Neutrophil (primary cell): Measurements from ENCODE around the gene SOBP.

ENCODE experiments used
- H3K27ac ChIP-seq: fragments of 200-600 bp; sonication (generic); 2 replicates; pipeline ENCODE4 v1.5.1; 2016; ENCODE audit warnings: mild to moderate bottlenecking, moderate library complexity
- H3K27me3 ChIP-seq: fragments of 200-600 bp; sonication (generic); 2 replicates; pipeline ENCODE4 v1.6.0; 2016; ENCODE audit warnings: mild to moderate bottlenecking
- H3K36me3 ChIP-seq: fragments of 200-600 bp; sonication (generic); 2 replicates; pipeline ENCODE4 v1.5.1; 2017
- H3K4me1 ChIP-seq, 2 experiments: fragments of 200-600 bp in 1 of 2; sonication (generic) in 1 of 2; 1 replicate in 1 of 2; 2 replicates in 1 of 2; pipeline versions ENCODE4 v1.5.1 to v1.6.1; 2013 to 2016; ENCODE audit warnings: low read depth in 1 of 2, low read length in 1 of 2, mild to moderate bottlenecking in 1 of 2, moderate library complexity in 1 of 2; ENCODE audit not compliant: control insufficient read depth in 1 of 2, insufficient read depth in 1 of 2
- H3K4me3 ChIP-seq, 2 experiments: fragments of 200-600 bp in 1 of 2; sonication (generic) in 1 of 2; 1 replicate in 1 of 2; 2 replicates in 1 of 2; pipeline ENCODE4 v1.5.1; 2013 to 2016; ENCODE audit warnings: low read depth in 1 of 2, low read length in 1 of 2, mild to moderate bottlenecking in 1 of 2, moderate library complexity in 1 of 2
- H3K9me3 ChIP-seq: fragments of 200-600 bp; sonication (generic); 2 replicates; pipeline ENCODE4 v1.5.1; 2016
- CTCF ChIP-seq: fragments of 200-600 bp; sonication (generic); IDR thresholded peaks from 2 replicates; pipeline ENCODE4 v1.5.1; 2016; ENCODE audit warnings: antibody characterized with exemption

Gene SOBP

GRCh38 chr6:107666084-107666980, 176.4 kb downstream of the SOBP start:
- H3K4me3 ChIP-seq, result no peak overlapping the region
- no peak overlapping the region for H3K27ac ChIP-seq
- no peaks in the 10 kb centered on the region for H3K9me3 ChIP-seq
- TF ChIP-seq CTCF, result no peak
- H3K27me3 ChIP-seq, result peaks cover 60% of the 10 kb centered on the region
- H3K4me1 ChIP-seq, result peaks cover 8 to 10% of the 10 kb centered on the region in 2 experiments
- no peaks in the 10 kb centered on the region for H3K36me3 ChIP-seq

DNA sequence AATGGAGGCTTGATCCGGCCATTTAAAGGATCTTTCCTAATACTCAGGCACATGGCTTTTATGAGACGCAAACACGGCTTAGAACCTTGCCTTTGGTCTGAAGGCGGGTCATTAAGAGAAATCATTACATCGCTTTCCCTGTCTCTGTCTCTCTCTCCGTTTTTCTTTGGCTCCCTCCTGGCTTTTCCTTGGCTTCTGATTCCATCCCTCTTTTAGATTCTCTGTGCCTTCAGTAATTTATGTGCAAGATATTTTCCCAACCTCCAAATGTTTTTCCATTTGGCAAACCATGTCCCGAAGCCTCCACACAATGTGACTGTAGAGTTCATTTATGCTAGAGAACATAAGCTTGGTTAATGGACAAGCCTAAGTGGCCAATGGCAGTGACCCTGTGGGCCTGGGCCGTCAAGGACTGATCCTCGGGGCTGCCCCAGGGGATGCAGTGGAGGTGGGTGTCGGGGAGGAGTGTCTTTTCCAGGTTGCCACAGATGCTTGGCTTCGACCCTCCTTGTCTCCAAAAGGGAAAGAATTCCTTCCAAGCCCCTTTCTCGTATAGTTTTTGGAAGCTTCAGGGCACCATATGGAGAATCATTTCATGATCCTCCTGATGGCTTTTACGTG, 177.2 kb downstream of the SOBP start:
- Histone ChIP-seq H3K4me3 (no peak overlapping the region), H3K27me3 (peaks cover 52% of the 10 kb centered on the region), H3K9me3 (no peaks in the 10 kb centered on the region), H3K36me3 (no peaks in the 10 kb centered on the region), H3K27ac (no peak overlapping the region), H3K4me1 (peaks cover 12 to 14% of the 10 kb centered on the region in 2 experiments)
- TF ChIP-seq CTCF, result no peak

DNA sequence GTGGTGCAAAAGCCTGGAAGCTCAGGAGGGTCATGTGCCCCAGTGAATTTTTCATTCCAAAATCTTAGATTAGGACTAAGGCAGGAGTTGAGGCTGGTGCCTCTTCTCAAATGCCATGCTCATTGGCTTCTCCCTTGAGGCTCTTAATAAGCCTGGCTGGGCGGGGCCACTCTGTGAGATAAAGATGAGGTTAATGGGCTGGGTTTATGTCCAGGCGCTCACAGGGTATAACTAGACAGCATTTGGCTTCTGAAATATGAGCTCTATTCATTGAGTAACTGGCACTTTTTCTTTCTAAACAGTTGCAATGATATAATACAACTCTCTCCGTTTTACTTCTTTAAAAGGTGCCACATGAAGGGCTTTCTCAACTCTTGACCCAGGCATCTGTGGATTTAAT, 177.9 kb downstream of the SOBP start:
- Histone ChIP-seq H3K27ac (no peak overlapping the region), H3K27me3 (peaks cover 45% of the 10 kb centered on the region), H3K4me3 (no peak overlapping the region), H3K9me3 (no peaks in the 10 kb centered on the region), H3K36me3 (no peaks in the 10 kb centered on the region), H3K4me1 (peaks cover 12 to 14% of the 10 kb centered on the region in 2 experiments)
- no peak for TF ChIP-seq CTCF

DNA sequence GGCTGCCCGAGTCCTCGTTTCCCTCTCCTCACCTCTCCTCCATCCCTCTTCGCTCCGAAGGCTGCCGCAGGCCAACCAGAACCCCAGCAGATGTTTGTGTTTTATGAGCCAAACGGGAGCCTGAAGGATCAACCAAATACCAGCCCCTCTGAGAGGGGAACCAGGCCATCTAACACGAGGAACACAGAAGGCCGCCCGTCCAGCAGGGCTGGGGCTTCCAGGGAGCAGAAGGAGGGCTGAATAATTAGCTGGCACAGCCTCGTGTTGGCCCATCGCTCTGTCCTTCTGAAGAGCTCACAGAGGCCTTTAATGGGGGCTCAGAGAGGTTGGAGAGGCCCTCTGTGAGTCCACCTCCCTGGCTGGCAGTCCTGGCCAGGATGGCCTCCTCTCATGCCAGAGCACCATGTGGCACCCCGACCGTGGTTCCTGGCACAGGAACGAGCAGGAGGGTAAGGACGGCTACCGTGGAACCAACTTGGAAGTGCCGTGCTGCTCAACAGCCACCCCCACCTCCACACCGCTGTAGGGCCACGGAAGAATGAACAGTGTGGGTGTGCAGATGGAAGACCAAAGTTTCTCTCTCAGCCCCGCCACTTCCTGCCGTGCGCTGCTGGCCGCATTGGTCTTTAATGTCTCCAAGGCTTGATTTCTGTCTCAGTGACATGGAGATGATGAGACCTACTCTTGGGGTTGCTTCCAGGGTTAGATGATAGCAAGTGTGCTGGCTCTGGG, 179.0 kb downstream of the SOBP start:
- Histone ChIP-seq H3K27me3 (peaks cover 34% of the 10 kb centered on the region), H3K4me1 (peaks cover 12 to 14% of the 10 kb centered on the region in 2 experiments), H3K27ac (no peak overlapping the region), H3K4me3 (no peak overlapping the region), H3K9me3 (no peaks in the 10 kb centered on the region), H3K36me3 (no peaks in the 10 kb centered on the region)
- no peak for TF ChIP-seq CTCF

DNA sequence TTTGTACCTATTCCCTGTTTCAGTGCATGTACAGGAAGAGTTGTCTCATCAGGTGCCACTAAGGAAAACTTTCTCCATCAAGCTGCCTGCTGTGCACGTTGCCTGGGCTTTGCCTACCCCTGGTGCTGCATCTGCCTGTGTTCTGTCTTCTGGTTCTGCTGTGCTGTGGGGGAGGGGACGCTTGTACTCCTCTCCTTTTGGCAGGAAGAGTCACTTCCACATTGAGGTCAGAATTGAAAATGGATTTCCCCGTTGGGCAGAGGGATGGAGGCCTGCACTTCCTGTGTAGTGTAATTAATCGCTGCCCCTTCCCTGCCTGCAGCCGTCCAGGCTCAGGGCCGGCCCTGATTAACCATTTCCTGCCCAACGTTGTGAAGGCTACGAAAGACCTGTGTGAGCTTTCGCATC, 180.9 kb downstream of the SOBP start:
- H3K27me3 ChIP-seq, result peaks cover 18% of the 10 kb centered on the region
- no peak overlapping the region for H3K4me3 ChIP-seq
- TF ChIP-seq CTCF, result no peak
- H3K27ac ChIP-seq, result no peak overlapping the region
- H3K4me1 ChIP-seq, result peaks cover 20 to 21% of the 10 kb centered on the region in 2 experiments
- H3K36me3 ChIP-seq, result no peaks in the 10 kb centered on the region
- no peaks in the 10 kb centered on the region for H3K9me3 ChIP-seq
